Measurements from ENCODE around the gene CYBA.

DNA sequence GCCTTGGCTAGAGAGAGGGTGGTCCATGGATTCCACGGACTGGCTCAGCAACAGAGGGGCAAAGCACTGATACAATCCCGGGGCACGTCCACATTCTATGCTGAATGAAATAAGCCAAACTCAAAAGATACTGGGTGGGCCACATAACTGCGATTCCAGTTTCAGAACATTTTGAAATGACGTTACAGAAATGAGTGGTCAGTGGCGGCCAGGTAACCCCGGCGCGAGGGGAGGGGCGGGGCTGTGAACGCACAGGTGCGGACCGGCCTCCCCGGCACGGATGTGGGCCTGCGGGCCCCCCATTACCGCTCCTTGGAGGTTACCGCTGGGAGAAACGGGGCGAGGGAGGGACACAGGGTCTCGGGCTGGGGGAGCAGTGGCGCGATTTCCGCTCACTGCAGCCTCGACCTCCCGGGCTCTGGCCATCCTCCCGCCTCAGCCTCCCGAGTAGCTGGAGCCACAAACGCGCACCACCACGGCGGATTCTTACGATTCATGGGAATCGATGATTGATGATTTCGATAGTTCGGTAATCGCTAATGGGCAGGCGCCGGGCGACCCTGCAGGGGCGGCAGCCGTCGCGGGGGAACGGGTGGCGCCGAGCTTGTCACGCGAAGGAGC is 11.5 kb upstream of the CYBA start:
- TF ChIP-seq, protein P1, sequence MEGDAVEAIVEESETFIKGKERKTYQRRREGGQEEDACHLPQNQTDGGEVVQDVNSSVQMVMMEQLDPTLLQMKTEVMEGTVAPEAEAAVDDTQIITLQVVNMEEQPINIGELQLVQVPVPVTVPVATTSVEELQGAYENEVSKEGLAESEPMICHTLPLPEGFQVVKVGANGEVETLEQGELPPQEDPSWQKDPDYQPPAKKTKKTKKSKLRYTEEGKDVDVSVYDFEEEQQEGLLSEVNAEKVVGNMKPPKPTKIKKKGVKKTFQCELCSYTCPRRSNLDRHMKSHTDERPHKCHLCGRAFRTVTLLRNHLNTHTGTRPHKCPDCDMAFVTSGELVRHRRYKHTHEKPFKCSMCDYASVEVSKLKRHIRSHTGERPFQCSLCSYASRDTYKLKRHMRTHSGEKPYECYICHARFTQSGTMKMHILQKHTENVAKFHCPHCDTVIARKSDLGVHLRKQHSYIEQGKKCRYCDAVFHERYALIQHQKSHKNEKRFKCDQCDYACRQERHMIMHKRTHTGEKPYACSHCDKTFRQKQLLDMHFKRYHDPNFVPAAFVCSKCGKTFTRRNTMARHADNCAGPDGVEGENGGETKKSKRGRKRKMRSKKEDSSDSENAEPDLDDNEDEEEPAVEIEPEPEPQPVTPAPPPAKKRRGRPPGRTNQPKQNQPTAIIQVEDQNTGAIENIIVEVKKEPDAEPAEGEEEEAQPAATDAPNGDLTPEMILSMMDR (IDR thresholded peaks at IDR 0.05): no peak
- TF ChIP-seq POLR2A (IDR thresholded peaks at IDR 0.05): no peak

Data from breast epithelium (tissue), 3 donors.